ENCODE measurements around the gene KRT39. TPM values are rescaled to one million over a fixed set of nuclear protein-coding genes. Genes with fewer than 3 reads are reported as not detected.

The KRT39 gene
- total RNA-seq, 1 experiment from 2014 or later, result not detected

DNA sequence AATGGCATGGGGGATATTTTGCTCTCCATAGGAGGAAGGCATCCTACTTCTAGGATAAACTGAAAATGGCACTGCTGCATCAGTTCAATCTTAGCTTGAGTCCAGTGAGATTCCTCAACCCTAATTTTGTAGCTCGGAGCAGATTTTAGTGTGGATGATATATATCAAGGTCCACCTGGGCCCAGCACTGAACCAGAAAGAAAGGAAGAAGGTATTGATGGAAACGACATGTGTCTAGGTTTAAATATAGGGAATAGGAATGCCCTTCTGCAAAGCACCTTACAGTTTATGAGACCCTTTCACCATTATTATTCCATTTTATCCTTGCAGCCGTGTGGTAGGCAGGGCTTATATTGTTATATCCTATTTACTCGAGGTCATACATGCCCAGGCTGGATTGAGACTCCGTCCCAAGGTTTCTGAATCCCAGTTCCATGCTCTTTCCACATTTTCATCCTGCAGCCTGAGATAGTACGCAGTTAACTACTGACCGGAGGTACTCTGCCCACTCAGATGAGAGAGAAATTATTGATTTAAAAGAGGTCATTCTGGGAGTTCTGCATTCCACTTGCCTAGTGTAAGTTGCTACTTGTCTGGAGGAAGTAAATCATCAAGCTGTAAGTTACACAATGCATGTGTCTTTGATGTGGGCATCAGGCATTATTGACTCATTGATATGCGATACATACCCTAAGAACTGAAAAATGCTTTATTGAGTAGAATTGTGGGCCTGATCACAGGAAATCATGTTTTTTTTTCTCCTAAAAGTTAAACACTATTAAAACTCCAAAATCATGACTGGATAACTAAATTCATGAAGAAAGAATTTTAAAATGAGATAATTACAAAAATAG, 10.1 kb downstream of the KRT39 start:
- H3K27me3 ChIP-seq (ENCODE audit: control insufficient read depth, insufficient read depth, low read length), result peaks cover 3% of the 10 kb centered on the region; the same call in 1 of the 2 replicates
- no TSS peak for BruUV-seq (replicated peaks)
- in situ Hi-C loops (cut with HindIII; ENCODE audit: low pct_unique_long_range_greater_than_20kb, low sequenced_read_pairs) (no loop called here), intact Hi-C loops (cut with micrococcal nuclease; ENCODE audit: unreplicated experiment) (no loop called here)
- H3K9me3 ChIP-seq (ENCODE audit: control insufficient read depth, insufficient read depth, low read depth, low read length), result no peaks in the 10 kb centered on the region
- DNase-seq (ENCODE audit: low read depth, low spot score) (no peak), ATAC-seq (no peak)
- H3K27ac ChIP-seq (ENCODE audit: low read length), result no peak overlapping the region
- no peak overlapping the region for H3K4me3 ChIP-seq (ENCODE audit: low read depth in 2 of 2, low read length in 2 of 2)
- CTCF ChIA-PET, result no interaction called here
- POLR2A ChIA-PET, result no interaction called here
- H3K36me3 ChIP-seq (ENCODE audit: control insufficient read depth, insufficient read depth, low read length), result no peaks in the 10 kb centered on the region
- no peak for TF ChIP-seq CTCF (IDR thresholded peaks at IDR 0.05)
- TF ChIP-seq POLR2AphosphoS5 (IDR thresholded peaks at IDR 0.05; ENCODE audit: low read depth, low read length), result no peak
- TF ChIP-seq SIN3A (IDR thresholded peaks at IDR 0.05; ENCODE audit: borderline replicate concordance, insufficient read depth, low read depth, low read length), result no peak
- TF ChIP-seq REST (IDR thresholded peaks at IDR 0.05; ENCODE audit: insufficient read depth in 1 of 2, low read depth in 2 of 2, low read length in 1 of 2), result no peak
- TF ChIP-seq TCF7L2 (IDR thresholded peaks at IDR 0.05; ENCODE audit: low read depth, low read length), result no peak
- H3K4me1 ChIP-seq (ENCODE audit: control insufficient read depth, insufficient read depth, low read length), result no peaks in the 10 kb centered on the region

GRCh38 chr17:40953881-40954280, 12.9 kb downstream of the KRT39 start:
- BruUV-seq (replicated peaks), result no TSS peak
- in situ Hi-C loops (cut with HindIII; ENCODE audit: low pct_unique_long_range_greater_than_20kb, low sequenced_read_pairs) (no loop called here), intact Hi-C loops (cut with micrococcal nuclease; ENCODE audit: unreplicated experiment) (no loop called here)
- CTCF ChIA-PET, result no interaction called here
- TF ChIP-seq TCF7L2 (IDR thresholded peaks at IDR 0.05; ENCODE audit: low read depth, low read length) (no peak), SIN3A (IDR thresholded peaks at IDR 0.05; ENCODE audit: borderline replicate concordance, insufficient read depth, low read depth, low read length) (no peak), CTCF (IDR thresholded peaks at IDR 0.05) (no peak), REST (IDR thresholded peaks at IDR 0.05; ENCODE audit: insufficient read depth in 1 of 2, low read depth in 2 of 2, low read length in 1 of 2) (no peak), POLR2AphosphoS5 (IDR thresholded peaks at IDR 0.05; ENCODE audit: low read depth, low read length) (no peak)
- POLR2A ChIA-PET, result no interaction called here
- Histone ChIP-seq H3K4me1 (ENCODE audit: control insufficient read depth, insufficient read depth, low read length) (no peaks in the 10 kb centered on the region), H3K27me3 (ENCODE audit: control insufficient read depth, insufficient read depth, low read length) (peaks cover 7% of the 10 kb centered on the region), H3K4me3 (ENCODE audit: low read depth in 2 of 2, low read length in 2 of 2) (no peak overlapping the region), H3K27ac (ENCODE audit: low read length) (no peak overlapping the region), H3K36me3 (ENCODE audit: control insufficient read depth, insufficient read depth, low read length) (no peaks in the 10 kb centered on the region), H3K9me3 (ENCODE audit: control insufficient read depth, insufficient read depth, low read depth, low read length) (no peaks in the 10 kb centered on the region)
- ATAC-seq (no peak), DNase-seq (ENCODE audit: low read depth, low spot score) (no peak)
